Heart right ventricle (tissue), 16 donors: Measurements from ENCODE around the gene DUSP3. TPM values are rescaled to one million over a fixed set of nuclear protein-coding genes. Genes with fewer than 3 reads are reported as not detected.

Experiments used
- ATAC-seq, 8 donors: fragments of 200-7000 bp; cut with Tn5 transposase; one replicate each; pipeline ENCODE4 v1.9.1; 2020; ENCODE audit warnings: mild to moderate bottlenecking in 8 of 8, moderate library complexity in 8 of 8, moderate number of reproducible peaks in 1 of 8
- DNase-seq, 2 donors: peaks; one replicate each; pipeline ENCODE4 v3.0.0-alpha.2; 2020
- H3K27ac ChIP-seq, 10 donors: fragments of 200-600 bp; sonication (generic) in 2 of 10; one replicate each; pipeline versions ENCODE4 v1.5.0 to v1.8.0; 2020 to 2022; ENCODE audit warnings: mild to moderate bottlenecking in 3 of 10
- H3K27me3 ChIP-seq, 7 donors: fragments of 200-600 bp; one replicate each; pipeline ENCODE4 v1.8.0; 2021 to 2022; ENCODE audit warnings: mild to moderate bottlenecking in 2 of 7
- H3K36me3 ChIP-seq, 9 donors: fragments of 200-600 bp; sonication (generic) in 1 of 9; one replicate each; pipeline versions ENCODE4 v1.5.0 to v1.8.0; 2020 to 2022; ENCODE audit warnings: mild to moderate bottlenecking in 2 of 9
- H3K4me1 ChIP-seq, 9 donors: fragments of 200-600 bp; sonication (generic) in 1 of 9; one replicate each; pipeline versions ENCODE4 v1.5.0 to v1.8.0; 2020 to 2022; ENCODE audit warnings: mild to moderate bottlenecking in 4 of 9
- H3K4me3 ChIP-seq, 10 donors: fragments of 200-600 bp; sonication (generic) in 2 of 10; one replicate each; pipeline versions ENCODE4 v1.5.0 to v1.8.0; 2020 to 2022; ENCODE audit warnings: mild to moderate bottlenecking in 7 of 10, moderate library complexity in 2 of 10
- H3K9me3 ChIP-seq, 11 donors: fragments of 200-600 bp in 10 of 11; sonication (generic) in 2 of 11; one replicate each; pipeline versions ENCODE4 v1.5.0 to v1.8.0; 2013 to 2022; ENCODE audit warnings: mild to moderate bottlenecking in 2 of 11, control low read depth in 1 of 11, moderate library complexity in 1 of 11
- WGBS, 2 donors: extraction: QIAGEN DNeasy Blood & Tissue Kit; methylation state at CpG; one replicate each; pipeline ENCODE4 v1.1.7; 2013; ENCODE audit warnings: inconsistent platforms in 1 of 2; 5-methylcytosine and 5-hydroxymethylcytosine counted together
- intact Hi-C, 10 donors: fragments of 100-400 bp; cut with DNase I; formaldehyde crosslinking; loops; one replicate each; pipeline versions ENCODE4 v1.11.1 to v1.14.2; 2022
- polyA plus RNA-seq, 2 donors: library from polyadenylated mRNA; stranded (reverse); fragments of 200-250 nt; gene quantifications; one replicate each; pipeline ENCODE4 v1.2.3, GENCODE V29; 2013
- total RNA-seq, 10 donors: library from RNA; stranded (reverse); fragmentation: NEBNext Ultra II Directional in 3 of 10; extraction: Animal tissue kit (Norgen Biotek cat#: 25700) in 3 of 10; gene quantifications; one replicate each; pipeline versions ENCODE4 v1.2.1 to v1.2.4, GENCODE V29; 2021 to 2023
- TF ChIP-seq, protein P1 (sequence below), 9 donors: fragments of 200-600 bp; sonication (generic) in 2 of 9; IDR thresholded peaks; one replicate each; pipeline versions ENCODE4 v1.5.0 to v1.8.0; 2021 to 2022; ENCODE audit warnings: antibody characterized with exemption in 9 of 9, mild to moderate bottlenecking in 5 of 9, moderate library complexity in 1 of 9
- donor health status: Arrhythmogenic right ventricular cardiomyopathy.
- donor health status: ischemic (EF 13 %, LVEDD 7.1; RV severe dilation, severe dysfunction).
- donor health status: healthy with polysubstance abuse.
- donor health status: DM: no; HTN: yes; CAD: no.
- donor health status: DM: no; HTN: no; CAD: no.
- donor health status: ischemic (EF 25% LVEDD 6.9; RV normal size, moderate dysfunction).
- donor health status: ischemic (EF 25% LVEDD 5.7; RV mildly dilated, moderate dysfunction).
- donor health status: healthy.
- donor health status: DM: yes; HTN: yes; CAD: no.
- donor health status: Ischemic cardiomyopathy.
- donor health status: ischemic (EF 35%, LVEDD 5.7; RV mildly dilated, moderate dysfunction).
- donor health status: nonischemic (EF 11% LVEDD 7.7; RV severe dilation, severe dysfunction).
- donor health status: DM: yes; HTN: yes; CAD: no.
- donor health status: PGD.
- donor health status: ischemic (EF 29% LVEDD 5.4; RV normal size, mild dysfunction).
- donor health status: nonischemic (EF 23%, LVEDD 6.1; RV moderate dilation, normal function).

The DUSP3 gene
- total and polyA plus RNA-seq, 12 donors: 119 to 371 (median 297) TPM

- H3K27ac ChIP-seq: no peak overlapping the region
- H3K27me3 ChIP-seq: no peaks in the 10 kb centered on the region
- intact Hi-C loops: no loop called here
- WGBS, 2 donors: 94 to 95% methylated on average over 5 of the region's 5 CpGs
- no peaks in the 10 kb centered on the region for H3K9me3 ChIP-seq
- no peak overlapping the region for H3K4me3 ChIP-seq
- TF ChIP-seq, protein P1, sequence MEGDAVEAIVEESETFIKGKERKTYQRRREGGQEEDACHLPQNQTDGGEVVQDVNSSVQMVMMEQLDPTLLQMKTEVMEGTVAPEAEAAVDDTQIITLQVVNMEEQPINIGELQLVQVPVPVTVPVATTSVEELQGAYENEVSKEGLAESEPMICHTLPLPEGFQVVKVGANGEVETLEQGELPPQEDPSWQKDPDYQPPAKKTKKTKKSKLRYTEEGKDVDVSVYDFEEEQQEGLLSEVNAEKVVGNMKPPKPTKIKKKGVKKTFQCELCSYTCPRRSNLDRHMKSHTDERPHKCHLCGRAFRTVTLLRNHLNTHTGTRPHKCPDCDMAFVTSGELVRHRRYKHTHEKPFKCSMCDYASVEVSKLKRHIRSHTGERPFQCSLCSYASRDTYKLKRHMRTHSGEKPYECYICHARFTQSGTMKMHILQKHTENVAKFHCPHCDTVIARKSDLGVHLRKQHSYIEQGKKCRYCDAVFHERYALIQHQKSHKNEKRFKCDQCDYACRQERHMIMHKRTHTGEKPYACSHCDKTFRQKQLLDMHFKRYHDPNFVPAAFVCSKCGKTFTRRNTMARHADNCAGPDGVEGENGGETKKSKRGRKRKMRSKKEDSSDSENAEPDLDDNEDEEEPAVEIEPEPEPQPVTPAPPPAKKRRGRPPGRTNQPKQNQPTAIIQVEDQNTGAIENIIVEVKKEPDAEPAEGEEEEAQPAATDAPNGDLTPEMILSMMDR (IDR thresholded peaks at IDR 0.05): no peak
- peaks cover 0 to 98% (median 36%) of the 10 kb centered on the region in 9 donors for H3K36me3 ChIP-seq
- DNase-seq: no peak
- no peak for ATAC-seq
- peaks cover 0 to 2% (median 0%) of the 10 kb centered on the region in 9 donors for H3K4me1 ChIP-seq
Measured at GRCh38 chr17:43809121-43809520, 30.3 kb upstream of the DUSP3 start.

- TF ChIP-seq, protein P1 (IDR thresholded peaks at IDR 0.05): no peak
Measured at GRCh38 chr17:43808076-43808475, 29.3 kb upstream of the DUSP3 start.

GRCh38 chr17:43805117-43805516 lies 26.3 kb upstream of the DUSP3 start:
- no peak for ATAC-seq

More at GRCh38 chr17:43808076-43808475, 29.3 kb upstream of the DUSP3 start:
- Histone ChIP-seq H3K4me1 (no peaks in the 10 kb centered on the region), H3K4me3 (no peak overlapping the region), H3K27ac (no peak overlapping the region), H3K27me3 (no peaks in the 10 kb centered on the region), H3K36me3 (peaks cover 0 to 97% (median 25%) of the 10 kb centered on the region in 9 donors), H3K9me3 (no peaks in the 10 kb centered on the region)
- intact Hi-C loops: no loop called here
- 93 to 95% methylated on average over 4 of the region's 4 CpGs for WGBS, 2 donors
- ATAC-seq: no peak
- DNase-seq: no peak

GRCh38 chr17:43803758-43804157 lies 25.0 kb upstream of the DUSP3 start:
- no peak overlapping the region for H3K4me3 ChIP-seq
- peaks cover 0 to 79% (median 11%) of the 10 kb centered on the region in 9 donors for H3K36me3 ChIP-seq
- H3K27ac ChIP-seq: no peak overlapping the region
- H3K4me1 ChIP-seq: no peaks in the 10 kb centered on the region
- H3K9me3 ChIP-seq: no peaks in the 10 kb centered on the region
- no peaks in the 10 kb centered on the region for H3K27me3 ChIP-seq
- TF ChIP-seq, protein P1 (IDR thresholded peaks at IDR 0.05): no peak
- DNase-seq (no peak), ATAC-seq (no peak)
- intact Hi-C loops: no loop called here
- WGBS, 2 donors: 60 to 73% methylated on average over 4 of the region's 4 CpGs

More at GRCh38 chr17:43805117-43805516, 26.3 kb upstream of the DUSP3 start:
- Histone ChIP-seq H3K9me3 (no peaks in the 10 kb centered on the region), H3K27me3 (no peaks in the 10 kb centered on the region), H3K36me3 (peaks cover 0 to 86% (median 13%) of the 10 kb centered on the region in 9 donors), H3K27ac (no peak overlapping the region), H3K4me3 (no peak overlapping the region), H3K4me1 (no peaks in the 10 kb centered on the region)
- TF ChIP-seq, protein P1 (IDR thresholded peaks at IDR 0.05): no peak
- no peak for DNase-seq
- intact Hi-C loops: no loop called here
